T-helper 9 cell (primary cell): ENCODE results near the gene WWOX.
"Not testable (repeated sequence)": the region's sequence is repeated elsewhere in the genome, so short reads cannot be mapped to it uniquely, and the experiment has no call there.

Experiments used
- DNase-seq: peaks from one replicate; pipeline ENCODE4 v3.0.0-alpha.2; 2020

The WWOX gene

GRCh38 chr16:79011282-79011681 is 911.8 kb downstream of the WWOX start:
- no peak for DNase-seq

- DNase-seq: no peak
These were observed 913.4 kb downstream of the WWOX start for GRCh38 chr16:79012671-79013434.

- DNase-seq: no peak
These were observed 914.6 kb downstream of the WWOX start for GRCh38 chr16:79013930-79014660.

- DNase-seq: no peak
These were observed 919.4 kb downstream of the WWOX start for GRCh38 chr16:79018650-79019429.

GRCh38 chr16:79019431-79019830 is 920.0 kb downstream of the WWOX start:
- no peak for DNase-seq

- no peak for DNase-seq
These were observed 922.7 kb downstream of the WWOX start for GRCh38 chr16:79021991-79022630.

- no peak for DNase-seq
These were observed 926.7 kb downstream of the WWOX start for GRCh38 chr16:79026117-79026516.

- DNase-seq: no peak
These were observed 937.1 kb downstream of the WWOX start for GRCh38 chr16:79036541-79036940.

- no peak for DNase-seq
These were observed 938.3 kb downstream of the WWOX start for GRCh38 chr16:79037521-79038373.

GRCh38 chr16:79041206-79041605 is 941.8 kb downstream of the WWOX start:
- DNase-seq: no peak

GRCh38 chr16:79042141-79042540 is 942.7 kb downstream of the WWOX start:
- DNase-seq: no peak

- DNase-seq: no peak
These were observed 943.4 kb downstream of the WWOX start for GRCh38 chr16:79042886-79043285.

- DNase-seq: no peak
These were observed 945.7 kb downstream of the WWOX start for GRCh38 chr16:79045191-79045590.

- DNase-seq: no peak
These were observed 947.9 kb downstream of the WWOX start for GRCh38 chr16:79047337-79047736.

- no peak for DNase-seq
These were observed 949.6 kb downstream of the WWOX start for GRCh38 chr16:79049040-79049439.

- no peak for DNase-seq
These were observed 950.6 kb downstream of the WWOX start for GRCh38 chr16:79050063-79050462.

GRCh38 chr16:79051313-79051712 is 951.9 kb downstream of the WWOX start:
- DNase-seq: no peak

- DNase-seq: not testable (repeated sequence)
These were observed 952.7 kb downstream of the WWOX start for GRCh38 chr16:79052198-79052597.

GRCh38 chr16:79053577-79053976 is 954.1 kb downstream of the WWOX start:
- DNase-seq: no peak

- no peak for DNase-seq
These were observed 954.9 kb downstream of the WWOX start for GRCh38 chr16:79054211-79054984.
